22Rv1 (cell line): Measurements from ENCODE around the gene ATL1.

Experiments
- CTCF ChIP-seq: fragments of 450-650 bp; IDR thresholded peaks from 2 replicates; pipeline ENCODE4 v1.5.1; 2017; ENCODE audit warnings: mild to moderate bottlenecking
- ZFX ChIP-seq: fragments of 450-650 bp; IDR thresholded peaks from 2 replicates; pipeline ENCODE4 v1.6.1; 2017; ENCODE audit warnings: antibody characterized with exemption, borderline replicate concordance

- TF ChIP-seq CTCF (peak; percentile 78), ZFX (no peak)
Observed at GRCh38 chr14:50542941-50543418, 17.0 kb upstream of the ATL1 start.
